Hippocampal formation (tissue), 2 donors: Measurements from ENCODE around the gene MINK1.

ENCODE experiments used
- DNase-seq, 2 donors: peaks; one replicate each; lab custom pipeline; 2025; lab: John Stamatoyannopoulos, UW

The MINK1 gene

DNA sequence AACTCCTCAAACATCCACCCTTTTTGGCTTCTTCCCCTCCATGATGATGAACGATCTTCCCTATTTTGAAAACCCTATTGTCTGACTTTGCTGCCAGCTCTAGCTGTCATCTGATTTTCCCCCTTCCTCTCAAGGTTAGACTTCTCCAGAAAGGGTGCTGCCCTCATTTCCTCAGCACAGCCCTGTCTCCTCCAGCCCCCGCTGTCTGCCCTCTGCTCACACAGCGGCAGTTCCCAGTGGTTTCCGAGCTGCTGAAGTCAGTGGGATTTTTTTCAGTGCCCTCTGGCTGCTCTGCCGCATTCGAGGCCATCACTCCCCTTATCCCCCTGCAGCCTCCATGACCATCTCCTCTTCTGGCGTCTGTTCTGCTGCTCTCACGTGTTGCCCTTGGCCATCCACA lies 39.6 kb downstream of the MINK1 start:
- peak; percentile 32 to 46 for DNase-seq

DNA sequence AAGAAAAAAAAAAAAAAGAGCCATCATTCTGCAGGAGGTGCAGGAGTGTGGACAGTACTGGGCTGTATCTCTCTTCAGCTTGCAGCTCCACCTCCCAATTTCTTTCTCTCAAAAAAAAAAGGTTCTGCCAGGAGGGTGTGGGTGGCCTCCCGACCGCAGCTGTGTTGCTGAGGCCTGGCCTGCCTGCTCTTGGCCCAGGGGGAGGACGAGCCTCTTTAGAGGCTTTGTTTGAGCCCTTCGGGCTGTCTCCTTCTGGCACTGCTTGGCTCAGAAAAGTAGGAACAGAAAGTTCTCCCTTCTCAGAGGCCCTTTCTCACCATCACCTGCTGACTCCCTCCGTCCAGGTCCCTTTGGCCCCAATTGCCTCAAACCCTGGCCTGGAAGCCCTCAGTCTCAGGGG lies 43.9 kb downstream of the MINK1 start:
- peak; percentile 56 to 62 for DNase-seq

DNA sequence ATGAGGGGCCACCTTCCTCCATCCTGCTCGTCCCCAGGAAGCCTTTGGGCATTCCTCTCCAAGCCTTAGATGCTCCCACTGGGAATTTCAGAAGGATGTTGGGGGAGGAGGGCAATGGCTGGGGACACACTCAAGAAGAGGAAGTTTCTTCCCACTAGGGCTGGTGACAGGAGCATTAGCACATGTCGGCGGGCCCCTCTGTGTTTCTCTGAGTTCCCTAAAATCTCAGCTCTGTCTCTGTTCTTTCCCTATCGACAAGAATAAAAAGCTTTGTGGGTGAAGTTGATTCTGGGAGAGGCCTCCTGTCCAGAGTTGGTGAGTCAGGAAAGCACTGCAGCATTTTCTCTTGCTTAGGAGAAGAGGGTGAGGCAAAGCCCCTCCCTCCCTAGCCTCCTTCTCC lies 46.5 kb downstream of the MINK1 start:
- no peak for DNase-seq

DNA sequence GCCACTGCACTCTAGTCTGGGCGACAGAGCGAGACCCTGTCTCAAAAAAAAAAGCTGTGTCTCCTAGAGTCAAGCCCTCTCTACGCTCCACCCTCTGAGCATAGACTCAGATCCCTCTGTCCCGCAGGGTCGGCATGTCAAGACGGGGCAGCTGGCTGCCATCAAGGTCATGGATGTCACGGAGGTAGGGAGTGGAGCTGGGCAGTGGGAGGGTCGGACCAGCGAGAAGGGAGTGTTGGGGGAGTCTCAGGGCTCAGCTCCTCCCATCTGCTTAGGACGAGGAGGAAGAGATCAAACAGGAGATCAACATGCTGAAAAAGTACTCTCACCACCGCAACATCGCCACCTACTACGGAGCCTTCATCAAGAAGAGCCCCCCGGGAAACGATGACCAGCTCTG lies 47.7 kb downstream of the MINK1 start:
- no peak for DNase-seq

DNA sequence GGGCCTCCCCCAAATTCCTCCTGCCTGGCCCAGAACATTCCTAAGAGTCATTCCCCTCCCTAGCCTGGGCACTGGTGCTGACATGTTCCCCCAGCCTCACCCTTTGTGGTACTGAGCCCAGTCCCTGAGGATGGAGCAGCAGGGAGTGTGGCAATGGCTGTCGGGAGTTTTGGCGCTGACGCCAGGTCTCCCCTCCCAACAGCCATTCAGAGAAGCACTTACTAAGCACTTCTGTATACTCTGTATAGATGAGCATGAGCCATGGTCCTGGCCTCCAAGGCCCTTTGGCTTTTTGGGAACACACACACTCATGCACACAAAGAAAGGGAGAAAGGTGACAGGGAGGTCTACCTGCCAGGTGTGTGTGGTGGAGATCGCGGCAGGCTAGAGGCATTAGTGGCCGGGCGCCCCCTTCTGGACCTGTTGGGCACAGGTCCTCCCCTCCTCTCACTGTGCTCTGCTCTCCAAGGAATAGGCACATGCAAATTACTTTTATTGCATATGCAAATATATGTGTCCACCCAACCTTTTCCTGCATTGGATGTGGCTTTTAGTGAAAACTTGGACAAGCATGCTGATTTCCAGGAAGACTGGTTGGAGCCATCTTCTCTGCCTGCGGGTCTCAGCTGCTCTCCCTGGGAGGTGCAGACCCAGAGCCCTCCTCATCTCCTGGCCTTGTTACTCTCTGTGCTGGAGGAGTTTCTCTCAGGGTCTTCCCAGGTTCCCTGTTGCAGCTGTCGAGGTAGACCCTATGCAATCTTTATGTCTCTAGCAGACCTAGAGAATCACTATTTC lies 48.8 kb downstream of the MINK1 start:
- peak; percentile 54 to 61 for DNase-seq

DNA sequence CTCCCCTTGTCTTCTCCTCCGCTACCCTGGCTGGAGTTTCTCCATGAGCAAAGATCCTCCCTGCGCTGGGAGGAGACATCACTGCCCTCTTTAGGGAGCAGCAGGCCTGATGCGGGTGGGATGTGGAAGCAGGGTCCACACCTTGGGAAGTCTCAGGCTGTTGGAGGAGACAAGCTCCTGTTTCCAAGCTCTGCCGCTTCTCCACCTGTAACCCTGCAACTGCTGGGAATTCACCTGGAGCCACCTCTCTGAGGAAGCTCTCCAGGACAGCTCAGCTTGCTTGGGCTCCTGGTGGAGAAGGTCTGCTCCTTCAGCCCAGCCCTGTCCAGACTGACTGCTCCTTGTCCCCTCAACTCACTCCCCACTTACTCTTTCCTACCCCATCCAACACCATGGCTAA lies 51.3 kb downstream of the MINK1 start:
- no peak for DNase-seq

DNA sequence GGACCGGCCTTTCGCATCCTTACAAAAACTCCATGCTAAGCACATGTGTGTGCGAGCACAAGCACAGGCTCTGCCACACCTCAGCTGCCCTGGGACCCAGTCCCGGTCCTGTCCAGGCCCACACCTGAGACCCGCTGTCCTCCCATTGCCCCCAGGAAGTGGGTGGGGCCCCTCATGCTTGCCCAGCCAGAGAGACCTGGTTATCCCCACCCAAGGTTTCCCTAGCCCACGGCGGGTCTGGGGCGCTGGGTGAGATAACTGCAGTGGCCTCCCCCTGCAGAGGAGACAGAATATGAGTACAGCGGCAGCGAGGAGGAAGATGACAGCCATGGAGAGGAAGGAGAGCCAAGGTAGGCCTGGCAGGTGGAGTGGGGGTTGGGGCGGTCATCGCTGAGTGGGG lies 53.7 kb downstream of the MINK1 start:
- DNase-seq, result no peak

DNA sequence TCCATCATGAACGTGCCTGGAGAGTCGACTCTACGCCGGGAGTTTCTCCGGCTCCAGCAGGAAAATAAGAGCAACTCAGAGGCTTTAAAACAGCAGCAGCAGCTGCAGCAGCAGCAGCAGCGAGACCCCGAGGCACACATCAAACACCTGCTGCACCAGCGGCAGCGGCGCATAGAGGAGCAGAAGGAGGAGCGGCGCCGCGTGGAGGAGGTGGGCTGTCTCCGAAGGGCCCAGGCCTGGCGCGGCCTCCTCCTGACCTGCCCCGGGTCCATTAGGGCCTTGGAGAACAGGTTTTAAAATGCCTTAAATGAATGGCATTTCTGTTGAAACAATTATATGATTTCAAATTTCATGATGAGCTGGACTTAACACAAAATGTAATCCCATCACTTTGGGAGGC lies 54.4 kb downstream of the MINK1 start:
- DNase-seq, result no peak

DNA sequence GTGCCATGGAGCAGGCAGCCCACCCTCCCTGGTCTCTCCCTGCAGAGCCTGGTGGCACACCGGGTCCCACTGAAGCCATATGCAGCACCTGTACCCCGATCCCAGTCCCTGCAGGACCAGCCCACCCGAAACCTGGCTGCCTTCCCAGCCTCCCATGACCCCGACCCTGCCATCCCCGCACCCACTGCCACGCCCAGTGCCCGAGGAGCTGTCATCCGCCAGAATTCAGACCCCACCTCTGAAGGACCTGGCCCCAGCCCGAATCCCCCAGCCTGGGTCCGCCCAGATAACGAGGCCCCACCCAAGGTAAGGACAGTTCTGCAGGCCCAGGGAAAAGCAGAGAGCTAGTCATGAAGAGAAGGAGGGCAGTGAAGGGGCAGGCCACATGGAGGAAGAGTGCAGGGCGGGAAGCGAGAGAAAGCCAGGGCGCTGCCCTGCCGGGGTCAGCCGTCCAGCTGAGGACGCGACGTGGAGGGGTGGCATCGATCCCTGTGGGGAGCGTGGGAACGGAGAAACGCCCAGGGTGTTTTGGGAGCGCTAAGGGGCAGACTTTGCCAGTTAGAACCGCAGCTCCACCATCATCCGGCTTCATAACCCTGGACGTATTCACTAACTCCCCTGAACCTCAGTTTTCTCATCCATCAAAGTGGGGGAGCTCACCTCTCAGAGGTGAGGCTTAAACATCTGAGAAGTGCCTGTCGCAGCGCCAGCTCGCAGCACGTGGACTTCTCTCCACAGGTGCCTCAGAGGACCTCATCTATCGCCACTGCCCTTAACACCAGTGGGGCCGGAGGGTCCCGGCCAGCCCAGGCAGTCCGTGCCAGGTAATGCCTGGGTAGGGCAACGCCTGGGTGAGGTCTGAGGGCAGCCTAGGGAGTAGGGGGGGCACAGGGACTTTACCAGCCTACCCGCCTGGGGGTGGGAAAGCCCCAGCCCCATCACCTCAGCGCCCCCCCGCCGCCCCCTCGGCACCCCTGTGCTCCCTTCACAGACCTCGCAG lies 58.6 kb downstream of the MINK1 start:
- DNase-seq, result no peak

DNA sequence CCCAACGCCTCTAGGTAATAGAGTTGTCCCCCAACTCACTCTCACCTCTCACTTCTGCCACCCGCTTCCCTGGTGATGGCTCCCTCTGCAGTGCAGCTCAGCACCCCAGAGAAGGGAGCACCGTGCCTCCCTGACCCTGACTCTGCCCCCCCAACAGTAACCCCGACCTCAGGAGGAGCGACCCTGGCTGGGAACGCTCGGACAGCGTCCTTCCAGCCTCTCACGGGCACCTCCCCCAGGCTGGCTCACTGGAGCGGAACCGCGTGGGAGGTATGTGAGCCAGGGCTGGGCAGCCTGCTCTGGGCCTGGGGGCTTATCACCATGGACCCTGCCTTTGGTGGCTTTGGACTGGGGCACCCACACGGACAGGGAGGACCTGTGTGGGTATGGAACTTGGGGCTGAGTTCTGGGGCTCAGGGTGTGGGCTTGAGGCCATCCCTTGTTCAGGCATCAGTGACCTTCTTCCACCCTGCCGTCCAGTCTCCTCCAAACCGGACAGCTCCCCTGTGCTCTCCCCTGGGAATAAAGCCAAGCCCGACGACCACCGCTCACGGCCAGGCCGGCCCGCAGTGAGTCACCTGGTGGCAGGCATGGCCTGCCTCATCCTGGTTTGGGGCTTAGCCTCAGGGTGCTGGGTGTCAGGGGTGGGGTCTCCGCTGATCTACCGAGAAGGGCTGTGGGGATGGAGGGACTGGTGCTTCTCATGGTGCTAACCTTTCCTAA lies 59.5 kb downstream of the MINK1 start:
- DNase-seq, result no peak

DNA sequence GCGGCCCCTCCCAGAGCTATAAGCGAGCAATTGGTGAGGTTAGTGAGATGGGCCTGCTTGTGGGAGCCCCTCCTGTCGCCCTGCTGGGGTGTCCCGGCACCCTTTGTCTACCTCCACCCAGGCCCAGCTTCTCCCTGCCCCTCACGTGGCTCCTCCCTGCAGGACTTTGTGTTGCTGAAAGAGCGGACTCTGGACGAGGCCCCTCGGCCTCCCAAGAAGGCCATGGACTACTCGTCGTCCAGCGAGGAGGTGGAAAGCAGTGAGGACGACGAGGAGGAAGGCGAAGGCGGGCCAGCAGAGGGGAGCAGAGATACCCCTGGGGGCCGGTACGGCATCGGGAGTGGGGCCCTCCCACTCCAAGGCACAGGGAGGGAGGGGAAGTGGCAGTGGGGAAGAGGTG lies 60.1 kb downstream of the MINK1 start:
- no peak for DNase-seq

DNA sequence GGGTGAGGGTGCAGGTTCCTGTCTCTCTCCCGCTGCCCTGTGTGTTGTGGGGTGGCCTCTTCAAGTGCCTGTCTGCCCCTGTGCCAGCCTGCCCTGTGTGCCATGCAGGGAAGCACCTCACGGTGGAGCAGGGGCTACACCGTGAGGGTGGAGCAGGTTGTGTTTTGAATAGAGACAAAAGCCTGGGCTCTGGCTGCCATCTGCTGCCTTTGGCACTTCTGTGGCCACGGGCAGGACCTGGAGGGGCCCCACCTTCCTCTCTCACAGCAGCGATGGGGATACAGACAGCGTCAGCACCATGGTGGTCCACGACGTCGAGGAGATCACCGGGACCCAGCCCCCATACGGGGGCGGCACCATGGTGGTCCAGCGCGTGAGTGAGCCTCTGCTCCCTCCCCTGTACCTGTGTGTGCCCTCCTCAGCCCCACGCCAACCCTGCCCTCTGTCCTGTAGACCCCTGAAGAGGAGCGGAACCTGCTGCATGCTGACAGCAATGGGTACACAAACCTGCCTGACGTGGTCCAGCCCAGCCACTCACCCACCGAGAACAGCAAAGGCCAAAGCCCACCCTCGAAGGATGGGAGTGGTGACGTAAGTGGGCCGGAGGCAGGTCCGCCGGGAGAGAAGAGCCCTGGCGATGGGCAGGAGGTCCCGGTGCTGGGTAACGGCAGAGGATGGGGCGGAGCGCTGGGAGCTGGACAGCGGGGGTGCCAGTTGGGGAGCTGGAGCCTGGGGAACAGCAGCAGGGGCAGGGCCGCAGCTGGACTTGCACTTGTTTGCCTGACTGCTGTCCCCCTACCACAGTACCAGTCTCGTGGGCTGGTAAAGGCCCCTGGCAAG lies 60.8 kb downstream of the MINK1 start:
- DNase-seq, result no peak

DNA sequence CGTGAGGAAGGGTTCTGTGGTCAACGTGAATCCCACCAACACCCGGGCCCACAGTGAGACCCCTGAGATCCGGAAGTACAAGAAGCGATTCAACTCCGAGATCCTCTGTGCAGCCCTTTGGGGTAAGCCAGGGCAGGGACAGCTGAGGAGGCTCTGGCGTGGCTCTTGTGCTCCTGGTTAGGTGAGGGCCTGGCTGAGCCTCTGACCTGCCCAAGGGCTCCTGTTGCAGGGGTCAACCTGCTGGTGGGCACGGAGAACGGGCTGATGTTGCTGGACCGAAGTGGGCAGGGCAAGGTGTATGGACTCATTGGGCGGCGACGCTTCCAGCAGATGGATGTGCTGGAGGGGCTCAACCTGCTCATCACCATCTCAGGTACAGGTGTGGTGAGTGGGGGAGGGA lies 62.0 kb downstream of the MINK1 start:
- DNase-seq, result no peak

DNA sequence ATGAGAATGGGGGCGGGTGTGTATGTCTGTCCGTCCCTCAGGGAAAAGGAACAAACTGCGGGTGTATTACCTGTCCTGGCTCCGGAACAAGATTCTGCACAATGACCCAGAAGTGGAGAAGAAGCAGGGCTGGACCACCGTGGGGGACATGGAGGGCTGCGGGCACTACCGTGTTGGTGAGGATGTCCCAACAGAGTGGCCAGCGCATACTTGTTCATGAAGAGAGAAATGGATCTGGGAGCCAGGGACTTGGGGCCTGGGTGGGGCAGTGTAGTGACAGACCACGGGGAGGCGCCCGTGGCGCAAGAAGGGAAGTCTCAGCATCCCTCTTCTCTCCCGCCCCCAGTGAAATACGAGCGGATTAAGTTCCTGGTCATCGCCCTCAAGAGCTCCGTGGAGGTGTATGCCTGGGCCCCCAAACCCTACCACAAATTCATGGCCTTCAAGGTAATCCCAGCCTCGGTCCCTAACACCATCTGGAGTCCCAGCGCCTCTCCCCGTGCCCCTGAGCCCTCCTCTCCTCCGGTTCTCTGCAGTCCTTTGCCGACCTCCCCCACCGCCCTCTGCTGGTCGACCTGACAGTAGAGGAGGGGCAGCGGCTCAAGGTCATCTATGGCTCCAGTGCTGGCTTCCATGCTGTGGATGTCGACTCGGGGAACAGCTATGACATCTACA lies 62.7 kb downstream of the MINK1 start:
- no peak for DNase-seq

DNA sequence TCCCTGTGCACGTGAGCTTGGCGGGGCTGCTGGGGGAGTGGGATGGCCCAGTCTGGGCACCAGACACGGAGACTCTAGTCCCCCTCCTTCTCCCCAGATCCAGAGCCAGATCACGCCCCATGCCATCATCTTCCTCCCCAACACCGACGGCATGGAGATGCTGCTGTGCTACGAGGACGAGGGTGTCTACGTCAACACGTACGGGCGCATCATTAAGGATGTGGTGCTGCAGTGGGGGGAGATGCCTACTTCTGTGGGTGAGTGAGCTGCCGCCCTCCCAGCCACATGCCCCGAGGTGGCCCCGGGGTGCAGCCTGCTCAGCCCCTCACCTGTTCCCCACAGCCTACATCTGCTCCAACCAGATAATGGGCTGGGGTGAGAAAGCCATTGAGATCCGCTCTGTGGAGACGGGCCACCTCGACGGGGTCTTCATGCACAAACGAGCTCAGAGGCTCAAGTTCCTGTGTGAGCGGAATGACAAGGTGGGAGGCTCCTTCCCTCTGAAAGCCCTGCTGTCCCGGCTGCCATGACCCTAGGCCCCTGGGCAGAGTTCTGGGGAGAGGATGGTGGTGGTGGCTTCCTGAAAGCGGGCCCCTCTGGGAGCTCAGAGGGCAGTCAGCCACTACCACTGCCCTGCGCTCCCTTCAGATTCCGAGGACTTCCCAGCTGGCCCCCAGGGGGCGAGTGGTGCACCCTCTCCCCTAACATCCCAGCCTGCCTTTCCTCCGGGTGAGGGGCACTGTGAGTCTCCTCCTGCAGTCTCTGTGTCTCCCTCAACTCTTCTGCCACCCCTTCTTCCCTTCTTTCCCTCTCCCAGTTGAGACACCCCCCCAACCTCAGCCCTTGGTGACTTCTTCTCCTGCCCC lies 63.4 kb downstream of the MINK1 start:
- no peak for DNase-seq

DNA sequence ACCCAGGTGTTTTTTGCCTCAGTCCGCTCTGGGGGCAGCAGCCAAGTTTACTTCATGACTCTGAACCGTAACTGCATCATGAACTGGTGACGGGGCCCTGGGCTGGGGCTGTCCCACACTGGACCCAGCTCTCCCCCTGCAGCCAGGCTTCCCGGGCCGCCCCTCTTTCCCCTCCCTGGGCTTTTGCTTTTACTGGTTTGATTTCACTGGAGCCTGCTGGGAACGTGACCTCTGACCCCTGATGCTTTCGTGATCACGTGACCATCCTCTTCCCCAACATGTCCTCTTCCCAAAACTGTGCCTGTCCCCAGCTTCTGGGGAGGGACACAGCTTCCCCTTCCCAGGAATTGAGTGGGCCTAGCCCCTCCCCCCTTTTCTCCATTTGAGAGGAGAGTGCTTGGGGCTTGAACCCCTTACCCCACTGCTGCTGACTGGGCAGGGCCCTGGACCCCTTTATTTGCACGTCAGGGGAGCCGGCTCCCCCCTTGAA lies 64.1 kb downstream of the MINK1 start:
- DNase-seq, result no peak

DNA sequence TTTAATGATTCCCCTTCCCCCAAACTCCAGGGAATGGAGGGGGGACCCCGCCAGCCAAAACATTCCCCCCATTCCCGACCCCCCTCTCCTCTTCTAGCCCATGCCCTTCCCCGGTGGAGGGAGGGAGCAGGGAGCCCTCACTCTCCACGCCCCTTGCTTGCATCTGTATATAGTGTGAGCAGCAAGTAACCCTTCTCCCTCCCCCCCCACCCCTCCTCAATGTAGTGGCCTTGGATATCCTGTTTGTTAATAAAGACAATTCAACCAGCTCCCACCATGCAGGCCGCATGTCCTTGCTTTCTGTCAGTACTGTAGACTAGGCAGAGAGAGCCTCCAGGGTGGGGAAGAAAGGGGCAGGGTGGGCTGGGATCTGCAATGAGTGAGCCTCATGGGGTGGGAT lies 64.6 kb downstream of the MINK1 start:
- DNase-seq, result no peak

DNA sequence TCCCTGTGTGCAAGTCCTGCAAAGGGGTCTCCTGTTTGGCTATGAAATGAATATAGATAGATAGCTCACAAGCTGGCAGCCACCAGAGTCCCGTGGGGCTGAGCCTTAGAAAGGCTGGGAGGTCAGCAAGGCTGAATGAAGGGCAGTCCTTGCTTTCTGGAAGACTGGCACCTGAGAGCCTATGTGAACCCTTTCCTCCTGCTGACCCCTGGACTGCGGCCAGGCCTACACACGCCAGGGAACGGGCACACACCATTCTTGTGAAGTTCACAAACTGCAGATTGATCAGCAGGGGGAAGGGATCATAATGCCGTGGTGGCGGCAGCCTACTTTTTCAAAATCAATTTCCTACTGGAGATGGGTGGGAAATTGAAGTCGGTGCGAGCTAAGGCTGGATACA lies 65.2 kb downstream of the MINK1 start:
- no peak for DNase-seq

DNA sequence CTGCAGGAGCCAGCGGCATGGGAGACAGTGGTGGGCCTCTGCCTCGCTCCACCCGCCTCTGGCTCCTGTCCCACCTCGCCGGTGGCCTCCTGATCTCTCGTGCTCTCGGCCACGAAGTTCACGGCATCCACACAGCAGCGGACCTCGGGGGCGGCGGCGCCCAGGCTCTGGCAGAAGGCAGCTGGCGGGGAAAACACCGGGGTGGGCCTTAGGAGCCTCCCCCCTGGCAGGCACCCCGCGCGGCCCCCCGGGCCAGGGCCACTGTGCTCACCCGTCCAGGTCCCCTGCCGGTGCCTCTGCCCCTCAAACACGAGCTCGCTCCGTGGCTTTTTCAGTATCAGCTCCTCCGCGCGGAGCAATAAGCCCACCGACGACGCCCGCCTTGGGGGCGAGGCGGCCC lies 65.8 kb downstream of the MINK1 start:
- no peak for DNase-seq
